WTC11 (cell line): ENCODE measurements around the gene RALBP1. TPM values are rescaled to one million over a fixed set of nuclear protein-coding genes. Genes with fewer than 3 reads are reported as not detected.

Experiments
- ATAC-seq: fragments of 200-7000 bp; cut with Tn5 transposase; 2 replicates; pipeline ENCODE4 v1.10.0; 2021; ENCODE audit warnings: mild to moderate bottlenecking, moderate library complexity
- CTCF ChIA-PET: fragments of 300-600 bp; sonication (Branson Sonifier 250); formaldehyde crosslinking; loops from one replicate; lab custom pipeline; 2021; ENCODE audit warnings: antibody characterized with exemption; lab: Charles Lee
- POLR2A ChIA-PET: fragments of 350-600 bp; sonication (Branson Sonifier 250); formaldehyde crosslinking; loops from one replicate; lab custom pipeline; 2021; ENCODE audit warnings: antibody characterized with exemption; lab: Charles Lee
- DNase-seq: peaks from one replicate; pipeline ENCODE4 v3.0.0; 2021; ENCODE audit warnings: low spot score
- H3K27ac Mint-ChIP-seq: 2 replicates; pipeline ENCODE4 v1.8.0; 2021; ENCODE audit warnings: mixed read lengths
- H3K27me3 Mint-ChIP-seq: 2 replicates; pipeline ENCODE4 v1.8.0; 2021; ENCODE audit warnings: low read depth, mild to moderate bottlenecking, moderate library complexity, mixed read lengths
- H3K36me3 Mint-ChIP-seq: 2 replicates; pipeline ENCODE4 v1.8.0; 2021; ENCODE audit warnings: mixed read lengths
- H3K4me1 Mint-ChIP-seq: 2 replicates; pipeline ENCODE4 v1.8.0; 2022; ENCODE audit warnings: mixed read lengths
- H3K4me3 Mint-ChIP-seq: 2 replicates; pipeline ENCODE4 v1.8.0; 2021; ENCODE audit warnings: mild to moderate bottlenecking, moderate library complexity, mixed read lengths
- H3K9me3 Mint-ChIP-seq: 2 replicates; pipeline ENCODE4 v1.8.0; 2021; ENCODE audit warnings: mixed read lengths
- ATF2 ChIP-seq: sonication (generic); formaldehyde crosslinking; IDR thresholded peaks from 2 replicates; pipeline ENCODE4 v1.8.1; 2022; ENCODE audit warnings: low read depth, missing genetic modification reagents, borderline replicate concordance
- CTCF ChIP-seq: fragments of 200-600 bp; IDR thresholded peaks from 2 replicates; pipeline ENCODE4 v1.8.0; 2022; ENCODE audit warnings: antibody characterized with exemption
- GTF2I ChIP-seq: fragments of 250-450 bp; sonication (Bioruptor Pico); conservative IDR thresholded peaks from 2 replicates; pipeline ENCODE4 v1.4.0; 2021; ENCODE audit warnings: mild to moderate bottlenecking
- HMGXB4 ChIP-seq: sonication (generic); formaldehyde crosslinking; IDR thresholded peaks from 2 replicates; pipeline ENCODE4 v1.8.1; 2023; ENCODE audit warnings: mild to moderate bottlenecking, moderate library complexity, missing genetic modification reagents
- KAT7 ChIP-seq: sonication (generic); formaldehyde crosslinking; IDR thresholded peaks from 2 replicates; pipeline ENCODE4 v1.8.1; 2023; ENCODE audit warnings: missing genetic modification reagents, mild to moderate bottlenecking, borderline replicate concordance
- NR2C2 ChIP-seq: sonication (generic); formaldehyde crosslinking; IDR thresholded peaks from 2 replicates; pipeline ENCODE4 v1.8.0; 2022; ENCODE audit warnings: mild to moderate bottlenecking, missing genetic modification reagents
- RELA ChIP-seq: sonication (generic); formaldehyde crosslinking; IDR thresholded peaks from 2 replicates; pipeline ENCODE4 v1.8.1; 2022; ENCODE audit warnings: missing genetic modification reagents, mild to moderate bottlenecking, borderline replicate concordance
- SMAD4 ChIP-seq: sonication (generic); formaldehyde crosslinking; IDR thresholded peaks from 2 replicates; pipeline ENCODE4 v1.8.0; 2022; ENCODE audit warnings: mild to moderate bottlenecking, missing genetic modification reagents
- SP1 ChIP-seq: sonication (generic); formaldehyde crosslinking; conservative IDR thresholded peaks from 2 replicates; pipeline ENCODE4 v1.8.1; 2022; ENCODE audit warnings: missing genetic modification reagents
- ZBTB21 ChIP-seq: sonication (generic); formaldehyde crosslinking; IDR thresholded peaks from 2 replicates; pipeline ENCODE4 v1.8.1; 2023; ENCODE audit warnings: mild to moderate bottlenecking, missing genetic modification reagents, borderline replicate concordance
- ZNF263 ChIP-seq: sonication (generic); formaldehyde crosslinking; IDR thresholded peaks from 2 replicates; pipeline ENCODE4 v1.8.1; 2022; ENCODE audit warnings: low read depth, mild to moderate bottlenecking, moderate library complexity, missing genetic modification reagents
- ZNF396 ChIP-seq: fragments of 250-450 bp; sonication (Bioruptor Pico); IDR thresholded peaks from 2 replicates; pipeline ENCODE4 v1.8.0; 2021; ENCODE audit warnings: mild to moderate bottlenecking, moderate library complexity, borderline replicate concordance
- total RNA-seq: library from RNA; stranded (reverse); gene quantifications from 3 replicates; pipeline ENCODE4 v1.2.3, GENCODE V29; 2021
- TF ChIP-seq, protein P1 (sequence below): sonication (generic); formaldehyde crosslinking; IDR thresholded peaks from 2 replicates; pipeline ENCODE4 v1.8.1; 2023; ENCODE audit warnings: mild to moderate bottlenecking, missing genetic modification reagents
- TF ChIP-seq, protein P2 (sequence below): sonication (generic); formaldehyde crosslinking; IDR thresholded peaks from 2 replicates; pipeline ENCODE4 v1.8.0; 2022; ENCODE audit warnings: mild to moderate bottlenecking, missing genetic modification reagents
- TF ChIP-seq, protein P3 (sequence below): sonication (generic); formaldehyde crosslinking; IDR thresholded peaks from 2 replicates; pipeline ENCODE4 v1.8.1; 2022; ENCODE audit warnings: missing genetic modification reagents, borderline replicate concordance

RALBP1 gene
- total RNA-seq, 1 experiment from 2014 or later: 69.3 TPM

DNA sequence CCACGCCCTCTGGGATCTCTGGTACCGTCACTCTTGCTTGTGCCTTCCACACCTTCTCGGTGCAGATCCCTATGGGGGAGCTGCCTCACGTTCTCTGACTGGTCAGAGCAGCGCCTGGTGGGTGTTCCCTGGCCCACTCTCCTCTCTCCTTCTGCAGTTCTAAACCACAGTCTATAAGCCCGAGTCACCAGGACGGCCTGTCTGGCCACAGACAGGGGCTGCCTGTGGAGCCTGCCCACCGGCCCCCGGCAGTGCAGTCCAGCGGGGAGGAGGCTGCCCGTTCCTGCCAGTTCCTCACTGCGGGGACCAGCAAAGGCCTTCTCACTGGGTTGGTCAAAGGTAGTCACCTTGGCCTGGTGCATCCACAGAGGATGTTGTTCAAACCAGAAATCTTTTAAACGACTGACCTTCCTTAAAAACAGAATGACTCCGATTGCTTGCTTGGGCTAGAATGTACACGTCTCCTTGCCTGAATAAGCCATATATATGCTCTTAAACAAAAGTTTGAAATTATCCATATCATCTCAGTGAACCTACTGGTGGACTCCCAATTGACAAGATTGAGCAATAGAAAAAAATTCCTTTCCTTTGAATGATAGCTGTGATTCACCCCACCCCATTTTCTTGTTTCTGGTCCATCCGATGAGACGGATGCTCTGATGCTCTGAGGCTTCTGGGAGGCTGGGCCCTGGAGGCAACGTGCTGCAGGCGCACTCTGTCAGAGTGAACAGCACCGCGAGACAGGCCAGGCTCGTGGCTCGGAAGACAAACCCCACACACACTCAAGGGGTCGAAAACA is 61.2 kb downstream of the RALBP1 start:
- DNase-seq: no peak
- TF ChIP-seq CTCF: no peak
- TF ChIP-seq, protein P1, sequence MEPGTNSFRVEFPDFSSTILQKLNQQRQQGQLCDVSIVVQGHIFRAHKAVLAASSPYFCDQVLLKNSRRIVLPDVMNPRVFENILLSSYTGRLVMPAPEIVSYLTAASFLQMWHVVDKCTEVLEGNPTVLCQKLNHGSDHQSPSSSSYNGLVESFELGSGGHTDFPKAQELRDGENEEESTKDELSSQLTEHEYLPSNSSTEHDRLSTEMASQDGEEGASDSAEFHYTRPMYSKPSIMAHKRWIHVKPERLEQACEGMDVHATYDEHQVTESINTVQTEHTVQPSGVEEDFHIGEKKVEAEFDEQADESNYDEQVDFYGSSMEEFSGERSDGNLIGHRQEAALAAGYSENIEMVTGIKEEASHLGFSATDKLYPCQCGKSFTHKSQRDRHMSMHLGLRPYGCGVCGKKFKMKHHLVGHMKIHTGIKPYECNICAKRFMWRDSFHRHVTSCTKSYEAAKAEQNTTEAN: no peak
- TF ChIP-seq, protein P2, sequence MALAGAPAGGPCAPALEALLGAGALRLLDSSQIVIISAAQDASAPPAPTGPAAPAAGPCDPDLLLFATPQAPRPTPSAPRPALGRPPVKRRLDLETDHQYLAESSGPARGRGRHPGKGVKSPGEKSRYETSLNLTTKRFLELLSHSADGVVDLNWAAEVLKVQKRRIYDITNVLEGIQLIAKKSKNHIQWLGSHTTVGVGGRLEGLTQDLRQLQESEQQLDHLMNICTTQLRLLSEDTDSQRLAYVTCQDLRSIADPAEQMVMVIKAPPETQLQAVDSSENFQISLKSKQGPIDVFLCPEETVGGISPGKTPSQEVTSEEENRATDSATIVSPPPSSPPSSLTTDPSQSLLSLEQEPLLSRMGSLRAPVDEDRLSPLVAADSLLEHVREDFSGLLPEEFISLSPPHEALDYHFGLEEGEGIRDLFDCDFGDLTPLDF (CRISPR knock-in tag): no peak
- no peak for TF ChIP-seq ZNF263 (CRISPR knock-in tag)
- no peak for TF ChIP-seq SMAD4 (CRISPR knock-in tag)
- Mint-ChIP-seq H3K9me3 (no peaks in the 10 kb centered on the region), H3K36me3 (peaks cover 38% of the 10 kb centered on the region), H3K27me3 (no peaks in the 10 kb centered on the region), H3K4me1 (peaks cover 14% of the 10 kb centered on the region), H3K27ac (peak overlapping the region; percentile 60; the same call in 1 of the 2 replicates), H3K4me3 (no peak overlapping the region)
- no peak for ATAC-seq
- ChIA-PET POLR2A (interaction anchor here (0.5 kb wide), 1 partner anchor 37 kb away, joined by 3 read pairs; no protein-coding TSS in a partner anchor), CTCF (no interaction called here)

- no peak overlapping the region for H3K4me3 Mint-ChIP-seq
- H3K9me3 Mint-ChIP-seq: no peaks in the 10 kb centered on the region
- no peaks in the 10 kb centered on the region for H3K27me3 Mint-ChIP-seq
- DNase-seq: no peak
- no peak for ATAC-seq
- TF ChIP-seq SP1 (CRISPR knock-in tag): no peak
- no peak for TF ChIP-seq KAT7 (CRISPR knock-in tag)
- TF ChIP-seq ATF2: no peak
- TF ChIP-seq GTF2I: no peak
- TF ChIP-seq ZNF396 (CRISPR knock-in tag): no peak
- TF ChIP-seq RELA: no peak
- TF ChIP-seq ZBTB21 (CRISPR knock-in tag): no peak
- TF ChIP-seq HMGXB4: no peak
- TF ChIP-seq NR2C2 (CRISPR knock-in tag): no peak
- TF ChIP-seq, protein P3, sequence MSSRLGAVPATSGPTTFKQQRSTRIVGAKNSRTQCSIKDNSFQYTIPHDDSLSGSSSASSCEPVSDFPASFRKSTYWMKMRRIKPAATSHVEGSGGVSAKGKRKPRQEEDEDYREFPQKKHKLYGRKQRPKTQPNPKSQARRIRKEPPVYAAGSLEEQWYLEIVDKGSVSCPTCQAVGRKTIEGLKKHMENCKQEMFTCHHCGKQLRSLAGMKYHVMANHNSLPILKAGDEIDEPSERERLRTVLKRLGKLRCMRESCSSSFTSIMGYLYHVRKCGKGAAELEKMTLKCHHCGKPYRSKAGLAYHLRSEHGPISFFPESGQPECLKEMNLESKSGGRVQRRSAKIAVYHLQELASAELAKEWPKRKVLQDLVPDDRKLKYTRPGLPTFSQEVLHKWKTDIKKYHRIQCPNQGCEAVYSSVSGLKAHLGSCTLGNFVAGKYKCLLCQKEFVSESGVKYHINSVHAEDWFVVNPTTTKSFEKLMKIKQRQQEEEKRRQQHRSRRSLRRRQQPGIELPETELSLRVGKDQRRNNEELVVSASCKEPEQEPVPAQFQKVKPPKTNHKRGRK (CRISPR knock-in tag): no peak
- no peak overlapping the region for H3K27ac Mint-ChIP-seq
- peaks cover 38% of the 10 kb centered on the region for H3K36me3 Mint-ChIP-seq
- POLR2A ChIA-PET: no interaction called here
- CTCF ChIA-PET: interaction anchor here (0.6 to 1.1 kb wide), 2 partner anchors 21 to 459 kb away, joined by 4 to 5 read pairs; no protein-coding TSS in a partner anchor
- peaks cover 16% of the 10 kb centered on the region for H3K4me1 Mint-ChIP-seq
Measured at GRCh38 chr18:9537677-9538076, 62.4 kb downstream of the RALBP1 start.
